Midbrain (tissue), 1 donor: ENCODE data around the gene NUDT14.

Source experiments
- DNase-seq: peaks from one replicate; lab custom pipeline; 2025; lab: John Stamatoyannopoulos, UW

Gene NUDT14

GRCh38 chr14:105212541-105213300, 31.6 kb upstream of the NUDT14 start:
- DNase-seq, result no peak

GRCh38 chr14:105211758-105212089, 30.6 kb upstream of the NUDT14 start:
- DNase-seq, result no peak

- DNase-seq, result no peak
These were observed 30.1 kb upstream of the NUDT14 start for GRCh38 chr14:105211086-105211757.

- no peak for DNase-seq
These were observed 29.3 kb upstream of the NUDT14 start for GRCh38 chr14:105210266-105211025.

GRCh38 chr14:105209646-105210045, 28.5 kb upstream of the NUDT14 start:
- no peak for DNase-seq

GRCh38 chr14:105209091-105209490, 28.0 kb upstream of the NUDT14 start:
- DNase-seq, result no peak

GRCh38 chr14:105208738-105209075, 27.6 kb upstream of the NUDT14 start:
- no peak for DNase-seq

- DNase-seq, result no peak
These were observed 27.1 kb upstream of the NUDT14 start for GRCh38 chr14:105207996-105208737.

GRCh38 chr14:105207460-105207901, 26.4 kb upstream of the NUDT14 start:
- no peak for DNase-seq

- no peak for DNase-seq
These were observed 25.8 kb upstream of the NUDT14 start for GRCh38 chr14:105206873-105207272.

- no peak for DNase-seq
These were observed 24.6 kb upstream of the NUDT14 start for GRCh38 chr14:105205673-105206208.

- no peak for DNase-seq
These were observed 24.0 kb upstream of the NUDT14 start for GRCh38 chr14:105204931-105205672.

GRCh38 chr14:105204206-105204930, 23.3 kb upstream of the NUDT14 start:
- DNase-seq, result peak; percentile 82

GRCh38 chr14:105203701-105204100, 22.6 kb upstream of the NUDT14 start:
- no peak for DNase-seq

- peak; percentile 61 for DNase-seq
These were observed 22.0 kb upstream of the NUDT14 start for GRCh38 chr14:105203057-105203531.

GRCh38 chr14:105201925-105202513, 20.9 kb upstream of the NUDT14 start:
- DNase-seq, result no peak

GRCh38 chr14:105201156-105201924, 20.2 kb upstream of the NUDT14 start:
- no peak for DNase-seq

GRCh38 chr14:105200641-105201040, 19.5 kb upstream of the NUDT14 start:
- no peak for DNase-seq

- DNase-seq, result no peak
These were observed 19.0 kb upstream of the NUDT14 start for GRCh38 chr14:105200074-105200473.
